ENCODE data around the gene CBLC.

Gene CBLC

GRCh38 chr19:44777715-44778347 is at the start of gene CBLC:
Gene CBLC (plus strand): TSS chr19:44777890. CDS start chr19:44777932, 42 bp downstream.
- no peak for TF ChIP-seq CTCF (conservative IDR thresholded peaks at IDR 0.05; ENCODE audit: low read length)
- DNase-seq (ENCODE audit: low read depth) = no peak
- no peak within 1 kb of the TSS for H3K4me3 ChIP-seq (ENCODE audit: low read length)

- DNase-seq (ENCODE audit: low read depth) = no peak
- no peak for TF ChIP-seq CTCF (conservative IDR thresholded peaks at IDR 0.05; ENCODE audit: low read length)
- H3K4me3 ChIP-seq (ENCODE audit: low read length) = no peak overlapping the region
These were observed 49.5 kb upstream of the CBLC start for GRCh38 chr19:44728178-44728577.

- H3K4me3 ChIP-seq (ENCODE audit: low read length) = no peak overlapping the region
- no peak for DNase-seq (ENCODE audit: low read depth)
These were observed 48.1 kb upstream of the CBLC start for GRCh38 chr19:44729516-44730033.

GRCh38 chr19:44731081-44731480 is 46.6 kb upstream of the CBLC start:
- no peak for DNase-seq (ENCODE audit: low read depth)
- no peak overlapping the region for H3K4me3 ChIP-seq (ENCODE audit: low read length)
- no peak for TF ChIP-seq CTCF (conservative IDR thresholded peaks at IDR 0.05; ENCODE audit: low read length)

More at GRCh38 chr19:44729516-44730033, 48.1 kb upstream of the CBLC start:
- no peak for TF ChIP-seq CTCF (conservative IDR thresholded peaks at IDR 0.05; ENCODE audit: low read length)

GRCh38 chr19:44731622-44732021 is 46.1 kb upstream of the CBLC start:
- H3K4me3 ChIP-seq (ENCODE audit: low read length) = no peak overlapping the region
- TF ChIP-seq CTCF (conservative IDR thresholded peaks at IDR 0.05; ENCODE audit: low read length) = no peak
- no peak for DNase-seq (ENCODE audit: low read depth)

GRCh38 chr19:44732235-44733014 is 45.3 kb upstream of the CBLC start:
- no peak for DNase-seq (ENCODE audit: low read depth)
- no peak overlapping the region for H3K4me3 ChIP-seq (ENCODE audit: low read length)
- TF ChIP-seq CTCF (conservative IDR thresholded peaks at IDR 0.05; ENCODE audit: low read length) = no peak

GRCh38 chr19:44734357-44734756 is 43.3 kb upstream of the CBLC start:
- DNase-seq (ENCODE audit: low read depth) = no peak
- no peak for TF ChIP-seq CTCF (conservative IDR thresholded peaks at IDR 0.05; ENCODE audit: low read length)
- no peak overlapping the region for H3K4me3 ChIP-seq (ENCODE audit: low read length)
